Duodenal mucosa (tissue), 2 donors: ENCODE measurements around the gene ENAH.

Experiments
- H3K27ac ChIP-seq: one replicate; pipeline ENCODE4 v1.7.0; 2013; ENCODE audit warnings: low read depth, low read length
- H3K27me3 ChIP-seq, 2 donors: one replicate each; pipeline ENCODE4 v1.7.0; 2013; ENCODE audit warnings: low read length in 2 of 2, control low read depth in 1 of 2; ENCODE audit not compliant: insufficient read depth in 2 of 2, control insufficient read depth in 1 of 2
- H3K36me3 ChIP-seq, 2 donors: one replicate each; pipeline ENCODE4 v1.7.0; 2013; ENCODE audit warnings: low read length in 2 of 2, control low read depth in 1 of 2; ENCODE audit not compliant: insufficient read depth in 2 of 2, control insufficient read depth in 1 of 2
- H3K4me1 ChIP-seq, 2 donors: one replicate each; pipeline ENCODE4 v1.7.0; 2013; ENCODE audit warnings: low read length in 2 of 2, control low read depth in 1 of 2; ENCODE audit not compliant: insufficient read depth in 2 of 2, control insufficient read depth in 1 of 2
- H3K4me3 ChIP-seq, 2 donors: one replicate each; pipeline ENCODE4 v1.7.0; 2013; ENCODE audit warnings: low read length in 2 of 2, low read depth in 1 of 2
- H3K9ac ChIP-seq, 2 donors: one replicate each; pipeline ENCODE4 v1.7.0; 2013; ENCODE audit warnings: low read length in 2 of 2, low read depth in 1 of 2
- H3K9me3 ChIP-seq, 2 donors: one replicate each; pipeline ENCODE4 v1.7.0; 2013; ENCODE audit warnings: low read length in 2 of 2, control low read depth in 1 of 2; ENCODE audit not compliant: control insufficient read depth in 1 of 2

Gene ENAH

DNA sequence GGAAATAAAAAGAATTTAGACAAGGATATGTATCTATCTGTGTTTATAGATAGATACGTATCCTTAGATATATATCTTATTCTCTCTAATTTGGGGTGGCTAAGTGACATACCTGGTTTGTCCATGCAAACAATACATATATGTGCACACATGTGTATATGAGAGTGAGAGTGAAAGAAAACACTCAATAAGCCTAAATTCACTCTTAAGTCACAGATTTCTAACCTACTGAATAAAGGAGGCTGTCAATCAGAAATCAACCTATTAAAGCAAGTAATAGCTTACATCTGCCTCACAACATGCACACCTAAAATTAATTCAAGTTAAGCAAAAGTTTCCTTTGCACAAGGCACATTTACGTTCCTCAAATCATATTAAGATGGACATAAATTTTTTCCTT is 118.2 kb downstream of the ENAH start:
- no peaks in the 10 kb centered on the region for H3K4me1 ChIP-seq
- no peak overlapping the region for H3K9ac ChIP-seq
- H3K27me3 ChIP-seq, result no peaks in the 10 kb centered on the region
- H3K36me3 ChIP-seq, result no peaks in the 10 kb centered on the region
- no peaks in the 10 kb centered on the region for H3K9me3 ChIP-seq
- no peak overlapping the region for H3K4me3 ChIP-seq
- no peak overlapping the region for H3K27ac ChIP-seq

GRCh38 chr1:225534135-225534534 is 118.8 kb downstream of the ENAH start:
- no peak overlapping the region for H3K27ac ChIP-seq
- no peak overlapping the region for H3K4me3 ChIP-seq
- H3K36me3 ChIP-seq, result peaks cover 0 to 4% of the 10 kb centered on the region in 2 donors
- H3K27me3 ChIP-seq, result no peaks in the 10 kb centered on the region
- no peaks in the 10 kb centered on the region for H3K4me1 ChIP-seq
- no peaks in the 10 kb centered on the region for H3K9me3 ChIP-seq
- H3K9ac ChIP-seq, result no peak overlapping the region

- no peak overlapping the region for H3K4me3 ChIP-seq
- H3K9ac ChIP-seq, result no peak overlapping the region
- no peaks in the 10 kb centered on the region for H3K9me3 ChIP-seq
- no peaks in the 10 kb centered on the region for H3K27me3 ChIP-seq
- H3K4me1 ChIP-seq, result no peaks in the 10 kb centered on the region
- H3K27ac ChIP-seq, result no peak overlapping the region
- H3K36me3 ChIP-seq, result peaks cover 2 to 4% of the 10 kb centered on the region in 2 donors
Measured at GRCh38 chr1:225533238-225533637, 119.7 kb downstream of the ENAH start.

DNA sequence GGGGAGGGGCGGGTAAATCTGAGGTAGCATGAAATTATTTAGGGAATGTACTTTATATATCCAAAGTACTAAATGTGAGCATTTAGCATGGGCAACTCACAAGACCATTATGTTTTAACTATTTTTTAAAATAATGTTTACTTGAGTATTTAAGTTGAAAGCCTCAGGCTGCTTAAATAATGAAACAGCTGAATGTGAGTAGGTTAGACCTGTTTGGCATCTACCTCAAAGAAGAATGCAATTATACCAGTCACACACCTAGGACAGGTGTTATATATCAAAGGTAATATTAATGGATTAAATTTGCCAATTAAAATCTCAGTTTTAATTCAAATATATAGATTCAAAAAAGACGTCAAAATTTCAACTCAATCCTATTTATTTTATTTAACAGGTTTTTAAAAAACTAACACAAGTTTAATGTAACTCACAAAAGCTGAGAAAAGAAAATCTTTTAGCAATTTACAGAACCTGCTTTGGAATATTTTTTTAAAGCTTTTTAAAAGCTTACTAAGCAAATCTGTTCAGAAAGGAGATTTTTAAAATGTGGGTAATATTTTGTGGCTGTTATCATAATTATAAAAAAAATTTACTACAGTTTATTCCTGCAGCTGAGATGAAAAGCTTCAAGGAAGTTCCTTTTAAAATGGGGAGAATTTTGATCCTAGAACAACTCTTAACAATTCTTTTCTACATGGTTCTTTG is 120.5 kb downstream of the ENAH start:
- H3K9ac ChIP-seq, result no peak overlapping the region
- no peak overlapping the region for H3K4me3 ChIP-seq
- H3K9me3 ChIP-seq, result no peaks in the 10 kb centered on the region
- no peaks in the 10 kb centered on the region for H3K27me3 ChIP-seq
- no peaks in the 10 kb centered on the region for H3K4me1 ChIP-seq
- H3K36me3 ChIP-seq, result peaks cover 3 to 4% of the 10 kb centered on the region in 2 donors
- no peak overlapping the region for H3K27ac ChIP-seq

- H3K36me3 ChIP-seq, result peaks cover 3 to 4% of the 10 kb centered on the region in 2 donors
- no peaks in the 10 kb centered on the region for H3K27me3 ChIP-seq
- H3K9me3 ChIP-seq, result no peaks in the 10 kb centered on the region
- H3K27ac ChIP-seq, result no peak overlapping the region
- H3K4me1 ChIP-seq, result no peaks in the 10 kb centered on the region
- no peak overlapping the region for H3K9ac ChIP-seq
- no peak overlapping the region for H3K4me3 ChIP-seq
Measured at GRCh38 chr1:225529726-225530125, 123.2 kb downstream of the ENAH start.

GRCh38 chr1:225527575-225527974 is 125.3 kb downstream of the ENAH start:
- Histone ChIP-seq H3K36me3 (peaks cover 3 to 4% of the 10 kb centered on the region in 2 donors), H3K4me3 (no peak overlapping the region), H3K9me3 (no peaks in the 10 kb centered on the region), H3K9ac (no peak overlapping the region), H3K27me3 (no peaks in the 10 kb centered on the region), H3K27ac (no peak overlapping the region), H3K4me1 (peaks cover 0 to 4% of the 10 kb centered on the region in 2 donors)

DNA sequence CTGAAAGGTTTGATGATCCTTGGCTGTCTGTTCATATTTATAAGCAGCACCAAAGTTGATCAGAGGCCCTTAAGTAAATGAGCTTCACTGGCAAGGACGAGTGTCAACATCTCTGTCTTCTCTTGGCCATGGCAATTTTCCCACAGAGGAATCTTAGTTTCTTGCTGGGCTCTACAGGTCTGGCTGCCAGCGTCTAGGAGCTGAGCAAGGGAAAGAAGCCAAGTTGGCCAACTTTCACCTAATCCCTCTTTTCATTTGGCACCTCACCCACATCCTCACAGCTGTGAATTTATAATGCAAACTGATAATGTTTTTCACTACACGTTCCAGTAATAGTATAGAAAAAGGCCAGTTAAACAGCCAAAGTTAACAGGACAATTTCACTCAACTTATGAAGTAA is 126.0 kb downstream of the ENAH start:
- Histone ChIP-seq H3K9ac (no peak overlapping the region), H3K4me3 (no peak overlapping the region), H3K27ac (no peak overlapping the region), H3K36me3 (peaks cover 3 to 4% of the 10 kb centered on the region in 2 donors), H3K4me1 (peaks cover 0 to 4% of the 10 kb centered on the region in 2 donors), H3K9me3 (no peaks in the 10 kb centered on the region), H3K27me3 (no peaks in the 10 kb centered on the region)

DNA sequence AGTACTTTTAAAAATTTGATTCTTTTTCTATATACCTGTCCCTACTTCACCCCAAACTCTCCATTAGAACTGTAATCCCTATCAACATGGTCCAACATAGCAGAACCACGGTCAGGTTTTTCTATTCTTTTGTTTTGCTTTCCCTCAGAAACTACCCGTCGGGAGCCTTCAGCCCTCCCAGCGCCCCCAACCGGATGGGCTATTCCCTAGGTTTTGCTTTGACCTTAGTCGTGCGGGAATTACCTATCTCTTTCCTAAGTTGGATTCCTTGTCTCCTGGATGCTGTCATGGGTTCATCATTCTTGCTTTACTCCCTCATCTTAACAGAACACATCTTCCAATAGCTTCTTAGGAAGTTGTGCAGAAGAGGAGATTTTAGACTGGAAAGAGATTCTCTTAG is 127.5 kb downstream of the ENAH start:
- Histone ChIP-seq H3K27me3 (no peaks in the 10 kb centered on the region), H3K9ac (no peak overlapping the region), H3K27ac (no peak overlapping the region), H3K4me1 (peaks cover 0 to 4% of the 10 kb centered on the region in 2 donors), H3K36me3 (peaks cover 3 to 4% of the 10 kb centered on the region in 2 donors), H3K9me3 (no peaks in the 10 kb centered on the region), H3K4me3 (no peak overlapping the region)

DNA sequence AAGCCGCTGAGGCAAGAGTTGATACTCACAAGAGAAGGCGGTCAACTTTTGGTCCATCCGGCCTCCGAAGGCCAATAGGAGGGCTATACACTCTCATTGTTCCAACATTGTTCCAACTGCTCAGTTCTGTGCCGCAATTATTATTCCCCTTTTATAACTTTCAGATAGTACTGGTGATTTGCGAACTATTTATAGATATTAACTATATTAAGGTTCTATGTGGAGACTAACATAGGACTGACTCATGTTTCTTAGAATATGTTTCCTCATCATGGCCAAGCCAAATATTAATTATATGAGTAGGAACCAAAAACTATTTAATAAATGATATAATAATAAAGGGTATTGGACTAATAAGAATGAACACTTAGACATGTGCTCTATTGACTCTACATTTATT is 128.4 kb downstream of the ENAH start:
- no peak overlapping the region for H3K27ac ChIP-seq
- H3K9ac ChIP-seq, result no peak overlapping the region
- no peaks in the 10 kb centered on the region for H3K9me3 ChIP-seq
- H3K27me3 ChIP-seq, result no peaks in the 10 kb centered on the region
- peaks cover 0 to 4% of the 10 kb centered on the region in 2 donors for H3K4me1 ChIP-seq
- H3K4me3 ChIP-seq, result no peak overlapping the region
- H3K36me3 ChIP-seq, result peaks cover 3% of the 10 kb centered on the region in 2 donors

DNA sequence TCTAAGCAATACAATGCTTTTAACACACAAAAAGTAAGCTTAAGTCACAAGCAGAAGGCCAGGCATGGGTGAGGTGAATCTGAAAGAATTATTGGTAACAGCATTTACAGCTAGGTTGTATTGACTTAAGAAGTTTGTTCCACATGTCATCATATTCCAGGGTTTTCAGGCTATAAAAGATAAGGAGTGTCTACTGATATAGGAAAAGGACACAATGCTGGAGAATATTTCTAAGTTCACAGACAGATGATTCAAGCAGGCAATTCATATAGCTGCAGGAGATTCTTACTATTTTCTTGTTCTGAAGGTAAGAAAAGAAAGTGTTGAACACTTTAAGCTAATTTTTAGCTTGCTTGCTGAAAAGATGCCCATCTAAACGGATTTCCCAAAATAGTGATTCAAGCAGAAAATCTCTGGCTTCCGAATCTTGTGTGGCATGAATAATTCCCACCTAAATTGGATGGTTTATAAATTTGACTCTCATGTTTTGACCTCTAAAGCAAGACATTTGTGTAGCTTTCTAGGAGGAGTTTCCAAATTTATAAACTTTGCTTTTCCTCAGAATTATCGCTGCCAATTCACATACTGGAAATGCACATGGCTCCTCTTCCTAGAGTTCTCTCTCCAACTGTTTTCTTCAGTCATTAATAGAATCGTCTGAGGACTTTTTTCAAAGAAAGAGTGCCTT is 129.5 kb downstream of the ENAH start:
- H3K9ac ChIP-seq, result no peak overlapping the region
- H3K27ac ChIP-seq, result no peak overlapping the region
- H3K4me1 ChIP-seq, result peaks cover 0 to 4% of the 10 kb centered on the region in 2 donors

More for the DNA sequence above, 129.5 kb downstream of the ENAH start:
- Histone ChIP-seq H3K4me3 (no peak overlapping the region), H3K9me3 (no peaks in the 10 kb centered on the region), H3K36me3 (peaks cover 0 to 3% of the 10 kb centered on the region in 2 donors), H3K27me3 (no peaks in the 10 kb centered on the region)
